Iris pigment epithelial cell (primary cell): ENCODE results near the gene VAV3.
"Not testable (repeated sequence)": the region's sequence is repeated elsewhere in the genome, so short reads cannot be mapped to it uniquely, and the experiment has no call there.

ENCODE experiments used
- DNase-seq: peaks from one replicate; pipeline ENCODE4 v3.0.0-alpha.2; 2011; ENCODE audit warnings: low read depth

VAV3 gene

DNA sequence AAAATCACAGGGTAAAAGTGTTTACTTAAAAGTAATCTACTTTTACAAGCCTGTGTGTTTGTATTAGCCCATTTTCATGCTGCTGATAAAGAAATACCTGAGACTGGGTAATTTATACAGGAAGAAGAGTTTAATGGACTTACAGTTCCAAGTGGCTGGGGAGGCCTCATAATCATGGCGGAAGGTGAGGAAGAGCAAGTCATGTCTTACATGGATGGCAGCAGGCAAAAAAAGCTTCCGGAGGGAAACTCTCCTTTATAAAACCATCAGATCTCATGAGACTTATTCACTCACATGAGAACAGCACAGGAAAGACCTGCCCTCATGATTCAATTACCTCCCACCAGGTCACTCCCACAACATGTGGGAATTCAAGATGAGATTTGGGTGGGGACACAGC is 71.6 kb downstream of the VAV3 start:
- DNase-seq: not testable (repeated sequence)

GRCh38 chr1:107889524-107889923 is 75.5 kb downstream of the VAV3 start:
- DNase-seq: no peak

DNA sequence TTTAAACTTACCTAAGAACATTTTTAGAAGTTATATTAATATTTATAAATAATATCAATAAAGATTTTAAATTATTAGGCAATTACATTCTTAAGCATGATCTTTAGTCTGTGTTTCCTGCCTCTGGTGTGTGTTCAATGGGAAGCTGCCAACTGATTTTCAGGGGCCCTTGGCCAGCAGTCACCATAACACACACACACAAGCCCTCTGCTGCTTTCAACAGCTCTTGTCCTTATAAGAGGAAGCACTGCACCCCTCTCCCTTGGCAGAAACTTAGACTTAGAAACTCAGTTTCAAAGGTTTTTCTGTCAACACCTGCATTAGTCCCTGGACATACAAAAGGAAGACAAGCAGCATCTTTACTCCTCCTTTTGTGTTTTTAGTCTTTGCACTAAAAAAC is 81.4 kb downstream of the VAV3 start:
- no peak for DNase-seq

DNA sequence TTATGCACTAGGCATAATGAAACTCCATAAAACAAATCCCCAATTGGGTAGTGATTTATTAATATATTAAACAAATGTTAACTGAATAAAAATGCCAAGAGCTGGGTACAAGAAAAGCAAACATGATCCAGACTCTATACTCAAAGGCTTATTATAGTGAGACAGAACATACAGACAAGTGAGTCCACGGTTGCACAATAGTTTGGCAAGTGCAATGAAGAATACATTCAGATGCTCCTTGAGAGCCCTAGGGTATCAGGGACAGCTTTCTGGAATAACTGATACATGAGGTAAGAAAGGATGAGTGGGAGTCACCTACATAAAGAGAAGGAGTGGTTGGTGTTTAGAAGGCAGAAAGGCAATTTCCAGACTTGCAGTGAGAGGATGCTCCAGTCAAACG is 85.1 kb downstream of the VAV3 start:
- peak; percentile 23 for DNase-seq

- DNase-seq: peak; percentile 39
Observed at GRCh38 chr1:107879346-107879745, 85.6 kb downstream of the VAV3 start.

DNA sequence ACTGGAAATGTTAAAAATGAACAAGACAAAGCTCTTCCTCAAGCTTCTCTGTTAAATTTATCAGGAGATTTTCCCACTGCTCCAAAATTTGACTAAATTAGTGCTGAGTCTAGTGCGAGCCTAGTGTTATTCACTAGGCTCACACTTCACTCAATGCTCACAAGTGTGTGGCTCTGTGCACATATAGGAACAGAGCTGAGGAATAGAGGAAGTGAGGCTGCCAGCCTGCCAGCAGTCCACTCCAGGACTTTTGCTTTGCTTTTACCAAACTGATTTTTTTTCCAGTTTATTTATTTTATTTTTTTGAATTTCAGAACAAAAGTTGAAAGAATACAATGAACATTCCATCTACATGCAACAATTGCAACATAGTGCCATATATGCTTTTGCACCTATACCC is 87.2 kb downstream of the VAV3 start:
- DNase-seq: no peak

DNA sequence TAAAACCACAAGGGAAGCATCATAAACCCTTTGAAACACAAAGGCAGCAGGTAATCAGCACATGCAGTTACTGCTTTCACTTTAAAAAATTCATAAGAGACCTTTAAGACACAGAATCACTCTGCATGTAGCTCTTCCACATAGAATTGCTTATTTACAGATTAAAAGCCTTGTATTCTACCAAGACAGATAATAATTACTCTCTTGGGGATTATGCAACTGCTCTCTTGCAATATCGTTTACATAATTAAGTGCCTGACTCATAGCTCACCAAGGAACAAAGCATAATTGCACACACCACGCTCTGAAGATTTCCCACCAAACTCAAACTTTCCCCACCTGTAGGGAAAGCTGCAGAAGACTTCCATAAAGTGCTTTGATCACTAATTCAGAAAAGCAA is 87.9 kb downstream of the VAV3 start:
- DNase-seq: peak; percentile 42

GRCh38 chr1:107875689-107876088 is 89.3 kb downstream of the VAV3 start:
- no peak for DNase-seq

DNA sequence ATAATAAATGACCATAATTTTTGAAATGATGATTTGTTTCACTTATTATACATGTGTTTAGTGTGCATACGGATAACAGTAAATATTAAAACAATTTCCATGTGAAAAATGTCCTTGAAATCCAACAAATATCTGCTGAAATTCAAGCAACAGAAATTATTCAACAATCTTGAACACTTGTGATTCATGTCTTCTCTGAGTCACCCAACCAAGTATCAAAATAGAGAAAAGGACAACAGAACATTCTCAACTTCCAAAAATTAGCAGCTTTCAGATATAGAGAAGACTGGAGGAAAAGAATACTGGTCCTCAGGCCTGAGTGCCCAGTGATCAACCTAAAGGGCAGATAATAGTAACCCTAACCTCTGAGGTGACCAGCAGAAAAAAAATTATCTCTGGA is 90.8 kb downstream of the VAV3 start:
- DNase-seq: peak; percentile 18

DNA sequence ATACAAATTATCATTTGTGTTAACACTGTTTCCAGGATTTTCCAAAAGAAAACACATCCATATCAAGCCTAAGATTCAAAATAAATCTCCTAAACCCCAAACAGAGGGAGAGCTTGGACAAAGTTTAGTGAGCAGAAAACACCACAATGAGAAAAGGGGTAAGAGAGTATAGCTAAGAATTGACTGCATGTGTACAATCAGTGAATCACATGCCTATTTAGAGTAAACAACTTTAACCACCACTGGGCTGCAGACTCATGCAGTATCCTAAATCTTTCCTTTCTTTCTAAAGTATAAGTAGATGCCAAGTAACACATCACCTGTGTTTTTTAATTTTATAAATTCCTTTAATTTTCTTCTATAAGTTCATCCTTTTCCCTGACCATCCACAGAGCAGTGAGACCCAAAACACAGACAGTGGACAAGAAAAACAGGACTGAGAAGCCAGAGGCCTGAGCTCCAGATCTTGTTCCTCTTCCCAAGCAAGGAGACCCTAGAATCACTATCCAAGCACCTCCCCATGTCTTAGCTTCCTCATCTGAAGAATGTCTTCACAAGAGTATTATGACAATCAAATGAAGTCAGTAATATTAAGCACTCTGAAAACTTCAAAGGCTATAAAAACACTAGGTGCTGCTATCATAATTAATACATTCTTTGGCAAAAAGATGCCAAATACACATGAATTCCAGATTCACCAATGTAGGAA is 93.1 kb downstream of the VAV3 start:
- DNase-seq: no peak

GRCh38 chr1:107871259-107871658 is 93.7 kb downstream of the VAV3 start:
- no peak for DNase-seq

- DNase-seq: peak; percentile 26
Observed at GRCh38 chr1:107870696-107871095, 94.3 kb downstream of the VAV3 start.

GRCh38 chr1:107867897-107868296 is 97.1 kb downstream of the VAV3 start:
- no peak for DNase-seq

DNA sequence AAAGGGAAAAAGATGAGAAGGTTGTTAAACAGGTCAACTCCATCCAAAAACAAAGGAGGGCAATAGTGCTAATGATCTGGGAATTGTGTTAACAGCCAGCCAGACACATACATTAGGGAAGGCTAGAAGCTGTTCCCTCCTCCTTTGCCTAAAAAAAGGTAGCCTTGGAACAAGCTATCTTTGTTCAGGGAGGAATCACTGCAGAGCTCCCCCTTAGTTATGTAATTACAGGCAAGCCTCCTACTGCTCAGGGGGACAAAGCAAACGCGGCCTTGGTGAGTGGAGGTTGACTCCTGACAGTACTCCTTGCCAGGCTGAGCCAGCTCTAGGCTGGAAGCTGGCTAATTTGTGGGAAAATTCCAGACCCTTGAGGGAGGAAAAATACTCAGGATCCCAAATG is 97.6 kb downstream of the VAV3 start:
- DNase-seq: no peak

GRCh38 chr1:107866870-107867269 is 98.1 kb downstream of the VAV3 start:
- DNase-seq: no peak

- no peak for DNase-seq
Observed at GRCh38 chr1:107865627-107866026, 99.4 kb downstream of the VAV3 start.

GRCh38 chr1:107863342-107863741 is 101.6 kb downstream of the VAV3 start:
- no peak for DNase-seq

DNA sequence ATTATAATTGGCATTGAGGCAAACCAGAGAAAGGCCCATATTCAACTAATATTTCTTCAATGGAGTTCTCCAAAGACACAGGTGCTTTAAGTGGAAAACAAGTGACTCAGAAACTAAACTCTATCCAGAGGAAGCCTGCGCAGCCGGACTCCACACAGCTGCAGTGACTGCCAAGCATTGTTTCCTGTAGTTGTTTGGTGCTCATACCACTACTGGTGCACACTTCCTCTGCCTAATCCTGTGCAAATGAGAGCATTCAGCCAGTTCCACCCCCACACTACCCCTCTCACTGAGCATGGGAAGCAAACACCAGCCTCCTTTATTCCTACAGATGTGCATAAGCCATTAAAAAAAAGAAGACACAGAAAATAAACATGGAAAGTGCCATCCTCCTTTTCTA is 102.9 kb downstream of the VAV3 start:
- peak; percentile 47 for DNase-seq

DNA sequence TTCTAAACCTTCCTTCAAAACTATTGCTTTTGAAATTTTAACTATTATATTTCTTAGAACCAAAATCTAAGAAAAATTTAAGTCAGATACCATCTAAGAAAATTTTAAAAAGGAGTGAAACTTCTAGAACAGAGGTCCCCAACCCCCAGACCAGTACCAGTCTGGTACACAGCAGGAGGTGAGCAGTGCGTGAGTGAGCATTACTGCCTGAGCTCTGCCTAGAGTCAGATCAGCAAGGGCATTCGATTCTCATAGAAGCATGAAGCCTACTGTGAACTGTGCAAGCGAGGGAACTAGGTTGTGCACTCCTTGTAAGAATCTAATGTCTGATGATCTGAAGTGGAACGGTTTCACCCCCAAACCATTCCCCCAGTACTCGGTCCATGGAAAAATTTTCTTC is 106.7 kb downstream of the VAV3 start:
- no peak for DNase-seq

DNA sequence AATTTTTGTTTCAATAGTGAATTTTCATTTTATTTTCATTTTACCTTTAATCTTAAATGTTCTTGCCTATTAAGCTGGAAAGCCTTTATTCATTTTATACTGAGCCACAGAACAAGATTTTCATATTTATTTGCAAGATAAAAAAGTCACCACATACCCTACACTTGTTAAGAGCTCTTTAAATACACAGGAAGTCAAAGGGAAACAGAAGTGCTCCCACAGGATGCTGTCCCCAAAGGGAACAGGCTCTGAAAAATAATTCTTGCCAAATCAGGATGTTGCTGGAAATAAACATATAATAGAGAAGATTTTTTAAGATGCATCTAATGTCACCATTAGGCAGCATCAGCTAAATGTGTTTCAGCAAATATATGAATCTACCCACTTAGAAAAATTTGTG is 113.6 kb downstream of the VAV3 start:
- DNase-seq: no peak

DNA sequence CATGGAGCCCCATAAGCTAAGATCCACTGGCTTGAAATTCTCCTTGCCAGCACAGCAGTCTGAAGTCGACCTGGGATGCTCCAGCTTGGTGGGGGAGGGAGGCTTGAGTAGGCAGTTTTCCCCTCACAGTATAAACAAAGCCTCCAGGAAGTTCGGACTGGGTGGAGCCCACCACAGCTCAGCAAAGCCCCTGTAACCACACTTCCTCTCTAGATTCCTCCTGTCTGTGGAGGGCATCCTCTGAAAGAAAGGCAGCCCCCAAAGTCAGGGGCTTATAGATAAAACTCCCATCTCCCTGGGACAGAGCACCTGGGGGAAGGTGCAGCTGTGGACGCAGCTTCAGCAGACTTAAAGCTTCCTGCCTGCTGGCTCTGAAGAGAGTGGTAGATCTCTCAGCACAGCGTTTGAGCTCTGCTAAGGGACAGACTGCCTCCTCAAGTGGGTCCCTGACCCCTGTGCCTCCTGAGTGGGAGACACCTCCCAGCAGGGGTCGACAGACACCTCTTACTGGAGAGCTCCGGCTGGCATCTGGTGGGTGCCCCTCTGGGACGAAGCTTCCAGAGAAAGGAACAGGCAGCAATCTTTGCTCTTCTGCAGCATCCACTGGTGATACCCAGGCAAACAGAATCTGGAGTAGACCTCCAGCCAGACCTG is 120.3 kb downstream of the VAV3 start:
- not testable (repeated sequence) for DNase-seq

DNA sequence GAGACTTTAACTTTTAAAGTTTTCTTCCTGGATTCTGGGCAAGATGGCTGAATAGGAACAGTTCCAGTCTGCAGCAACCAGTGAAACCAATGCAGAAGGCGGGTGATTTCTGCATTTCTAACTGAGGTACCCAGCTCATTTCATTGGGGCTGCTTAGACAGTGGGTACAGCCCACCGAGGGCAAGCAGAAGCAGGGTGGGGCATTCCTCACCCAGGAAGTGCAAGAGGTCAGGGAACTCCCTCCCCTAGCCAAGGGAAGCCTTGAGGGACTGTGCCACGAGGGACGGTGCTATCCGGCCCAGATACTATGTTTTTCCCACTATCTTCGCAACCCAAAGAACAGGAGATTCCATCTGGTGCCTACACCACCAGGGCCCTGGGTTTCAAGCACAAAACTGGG is 121.0 kb downstream of the VAV3 start:
- DNase-seq: no peak

- DNase-seq: no peak
Observed at GRCh38 chr1:107842241-107842640, 122.7 kb downstream of the VAV3 start.

DNA sequence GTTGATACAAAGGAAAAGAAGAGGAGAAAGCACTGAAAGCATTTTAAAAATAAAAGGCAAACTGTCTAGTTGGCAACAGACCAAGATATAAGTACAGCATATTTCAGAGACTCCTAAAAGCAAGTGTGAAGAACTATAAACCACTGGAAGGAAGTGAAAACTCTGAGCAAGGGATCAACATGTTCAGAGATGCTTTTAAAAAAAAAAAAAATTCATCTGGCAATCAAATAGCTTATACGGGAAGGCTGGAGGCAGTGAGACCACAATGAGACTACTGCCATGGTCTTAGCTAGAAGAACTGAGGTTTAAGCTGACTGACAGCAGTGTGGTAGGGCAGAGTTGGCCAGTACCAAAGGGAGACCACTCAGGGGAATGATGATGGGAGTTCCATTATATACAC is 124.3 kb downstream of the VAV3 start:
- DNase-seq: no peak
